WERI-Rb-1 (cell line): ENCODE results near the gene RGS3.

ENCODE experiments used
- DNase-seq: peaks from one replicate; pipeline ENCODE4 v3.0.0-alpha.2; 2020
- H3K27ac ChIP-seq: fragments of 250-450 bp; sonication (Bioruptor Pico); 2 replicates; pipeline ENCODE4 v1.5.1; 2020; ENCODE audit warnings: mild to moderate bottlenecking, moderate library complexity
- H3K27me3 ChIP-seq: fragments of 250-450 bp; sonication (Bioruptor Pico); 2 replicates; pipeline ENCODE4 v1.5.1; 2021; ENCODE audit warnings: mild to moderate bottlenecking, low read depth, moderate library complexity; ENCODE audit not compliant: insufficient read depth, severe bottlenecking
- H3K36me3 ChIP-seq: fragments of 250-450 bp; sonication (Bioruptor Pico); 2 replicates; pipeline ENCODE4 v1.5.1; 2020; ENCODE audit warnings: mild to moderate bottlenecking, moderate library complexity
- H3K4me3 ChIP-seq: 2 replicates; pipeline ENCODE4 v1.5.1; 2011; ENCODE audit warnings: low read depth, mild to moderate bottlenecking, control low read depth, low read length
- H3K9me3 ChIP-seq: fragments of 250-450 bp; sonication (Bioruptor Pico); 2 replicates; pipeline ENCODE4 v1.5.1; 2021; ENCODE audit warnings: mild to moderate bottlenecking, moderate library complexity; ENCODE audit not compliant: severe bottlenecking
- CTCF ChIP-seq: IDR thresholded peaks from 2 replicates; pipeline ENCODE4 v1.5.1; 2011; ENCODE audit warnings: low read depth, mild to moderate bottlenecking, control low read depth, inconsistent platforms, low read length

Gene RGS3

GRCh38 chr9:113644321-113644720, 180.8 kb downstream of the RGS3 start:
- Histone ChIP-seq H3K9me3 (peaks cover 13% of the 10 kb centered on the region), H3K27me3 (no peaks in the 10 kb centered on the region), H3K27ac (no peak overlapping the region), H3K4me3 (no peak overlapping the region), H3K36me3 (no peaks in the 10 kb centered on the region)
- TF ChIP-seq CTCF, result no peak
- DNase-seq, result no peak

DNA sequence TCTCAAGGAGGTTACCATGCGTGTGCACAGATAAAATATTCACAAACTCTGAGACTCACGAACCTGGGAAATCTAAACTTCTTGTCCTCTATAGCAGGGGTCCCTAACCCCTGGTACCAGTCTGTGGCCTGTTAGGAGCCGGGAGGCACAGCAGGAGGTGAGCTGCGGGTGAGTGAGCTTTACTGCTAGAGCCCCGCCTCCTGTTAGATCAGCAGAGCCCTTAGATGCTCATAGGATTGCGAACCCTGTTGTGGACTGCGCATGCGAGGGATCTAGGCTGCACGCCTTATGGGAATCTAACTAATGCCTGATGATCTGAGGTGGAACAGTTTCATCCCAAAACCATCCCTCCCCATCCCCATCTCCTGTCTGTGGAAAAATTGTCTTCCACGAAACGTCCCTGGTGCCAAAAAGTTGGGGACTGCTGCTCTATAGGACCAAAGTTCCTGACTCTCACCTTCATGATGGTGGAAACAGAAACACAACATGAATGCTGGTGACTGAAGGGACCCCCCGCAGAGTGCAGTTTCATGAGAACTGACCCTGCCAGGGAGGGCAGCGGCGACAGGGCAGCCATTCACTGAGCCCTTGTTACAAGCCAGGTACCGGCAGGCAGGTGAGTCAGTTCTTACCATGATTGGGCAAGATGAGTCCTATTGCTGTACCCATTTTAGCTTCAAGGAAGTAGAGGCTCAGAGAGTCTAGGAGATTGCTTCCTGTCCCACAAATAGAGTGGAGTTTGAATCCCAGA, 181.9 kb downstream of the RGS3 start:
- no peak for TF ChIP-seq CTCF
- H3K4me3 ChIP-seq, result no peak overlapping the region
- no peaks in the 10 kb centered on the region for H3K36me3 ChIP-seq
- H3K27me3 ChIP-seq, result no peaks in the 10 kb centered on the region
- peaks cover 13% of the 10 kb centered on the region for H3K9me3 ChIP-seq
- H3K27ac ChIP-seq, result peak overlapping the region; percentile 32
- DNase-seq, result no peak

GRCh38 chr9:113645978-113646253, 182.4 kb downstream of the RGS3 start:
- no peak for TF ChIP-seq CTCF
- H3K27ac ChIP-seq, result no peak overlapping the region
- no peaks in the 10 kb centered on the region for H3K36me3 ChIP-seq
- H3K4me3 ChIP-seq, result no peak overlapping the region
- DNase-seq, result no peak
- peaks cover 13% of the 10 kb centered on the region for H3K9me3 ChIP-seq
- no peaks in the 10 kb centered on the region for H3K27me3 ChIP-seq

DNA sequence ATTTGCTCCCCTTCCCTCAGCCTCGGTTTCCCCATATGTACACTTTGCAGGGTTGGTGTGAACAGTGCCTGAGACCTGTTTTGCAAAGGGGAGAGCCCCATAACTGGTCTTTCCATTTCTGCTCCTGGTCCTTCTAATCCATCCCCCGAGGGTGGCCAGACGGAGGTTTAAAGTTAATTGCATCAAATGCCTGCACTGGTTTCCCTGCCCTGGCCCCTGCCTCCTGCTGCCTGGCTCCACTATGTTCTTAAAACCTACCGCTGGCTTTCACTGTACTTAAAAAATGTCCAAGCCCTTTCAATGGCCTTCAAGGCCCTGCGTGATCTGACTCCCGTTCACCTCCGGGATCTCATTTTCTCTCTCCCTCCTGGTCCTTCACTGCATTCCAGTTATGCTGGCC, 183.0 kb downstream of the RGS3 start:
- Histone ChIP-seq H3K4me3 (no peak overlapping the region), H3K27ac (no peak overlapping the region), H3K27me3 (no peaks in the 10 kb centered on the region), H3K36me3 (no peaks in the 10 kb centered on the region), H3K9me3 (peaks cover 9% of the 10 kb centered on the region)
- DNase-seq, result peak; percentile 56
- no peak for TF ChIP-seq CTCF
